Neural cell (in vitro differentiated cells): ENCODE data around the gene RIMKLB. TPM values are rescaled to one million over a fixed set of nuclear protein-coding genes. Genes with fewer than 3 reads are reported as not detected.

Source experiments
- H2AFZ ChIP-seq: fragments of 200-600, 300-800 bp; sonication (generic), shearing (Covaris generic); 2 replicates; pipeline ENCODE4 v1.6.0; 2014; ENCODE audit warnings: low read depth, mild to moderate bottlenecking, antibody characterized with exemption, low read length, moderate library complexity
- H3F3A ChIP-seq: fragments of 200-600 bp; shearing (Covaris generic); 2 replicates; pipeline ENCODE4 v1.6.1; 2016; ENCODE audit warnings: mild to moderate bottlenecking, moderate library complexity, mixed read lengths, antibody characterized with exemption, low read length; ENCODE audit not compliant: insufficient read depth, poor library complexity, severe bottlenecking
- H3K27ac ChIP-seq: fragments of 200-600, 300-800 bp; sonication (generic), shearing (Covaris generic); 2 replicates; pipeline ENCODE4 v1.5.1; 2014; ENCODE audit warnings: mild to moderate bottlenecking, low read length, moderate library complexity
- H3K27me3 ChIP-seq: fragments of 300-800, 200-600 bp; sonication (generic), shearing (Covaris generic); 2 replicates; pipeline ENCODE4 v1.6.0; 2014; ENCODE audit warnings: mild to moderate bottlenecking, low read depth, low read length, moderate library complexity; ENCODE audit not compliant: insufficient read depth
- H3K36me3 ChIP-seq: fragments of 300-800, 200-600 bp; sonication (generic), shearing (Covaris generic); 2 replicates; pipeline ENCODE4 v1.5.1; 2014; ENCODE audit warnings: mild to moderate bottlenecking, antibody characterized with exemption, low read length, moderate library complexity; ENCODE audit not compliant: insufficient read depth
- H3K4me2 ChIP-seq: fragments of 300-800, 200-600 bp; sonication (generic), shearing (Covaris generic); 2 replicates; pipeline ENCODE4 v1.6.0; 2014; ENCODE audit warnings: mild to moderate bottlenecking, low read length
- H3K4me3 ChIP-seq: fragments of 300-800, 200-600 bp; sonication (generic), shearing (Covaris generic); 2 replicates; pipeline ENCODE4 v1.5.1; 2014; ENCODE audit warnings: mild to moderate bottlenecking, low read length, moderate library complexity
- H3K79me2 ChIP-seq: fragments of 200-600 bp; shearing (Covaris generic); replicated peaks from 2 replicates; pipeline ENCODE4 v1.6.0; 2014; ENCODE audit warnings: mild to moderate bottlenecking, low read length, moderate library complexity; ENCODE audit not compliant: insufficient read depth
- H3K9ac ChIP-seq: fragments of 300-800, 200-600 bp; sonication (generic), shearing (Covaris generic); 2 replicates; pipeline ENCODE4 v1.6.1; 2016; ENCODE audit warnings: mild to moderate bottlenecking, low read length, mixed read lengths
- H3K9me2 ChIP-seq: fragments of 200-600 bp; shearing (Covaris generic); 2 replicates; pipeline ENCODE4 v1.6.1; 2016; ENCODE audit warnings: mild to moderate bottlenecking, low read length, mixed read lengths; ENCODE audit not compliant: insufficient read depth
- H3K9me3 ChIP-seq: fragments of 200-600, 300-800 bp; sonication (generic), shearing (Covaris generic); 2 replicates; pipeline ENCODE4 v1.6.1; 2016; ENCODE audit warnings: mild to moderate bottlenecking, mixed run types, low read length, moderate library complexity, mixed read lengths
- H4K20me1 ChIP-seq: fragments of 200-600 bp; shearing (Covaris generic); 2 replicates; pipeline ENCODE4 v1.6.1; 2016; ENCODE audit warnings: mild to moderate bottlenecking, mixed run types; ENCODE audit not compliant: insufficient read depth
- EP300 ChIP-seq: fragments of 450-650 bp; conservative IDR thresholded peaks from 2 replicates; pipeline ENCODE4 v1.6.1; 2014; ENCODE audit warnings: antibody characterized with exemption, mild to moderate bottlenecking, moderate library complexity; ENCODE audit not compliant: poor library complexity, severe bottlenecking
- POLR2AphosphoS5 ChIP-seq: IDR thresholded peaks from 2 replicates; pipeline ENCODE4 v1.6.1; 2012
- REST ChIP-seq: IDR thresholded peaks from 2 replicates; pipeline ENCODE4 v1.6.1; 2012; ENCODE audit warnings: borderline replicate concordance
- SMC3 ChIP-seq: fragments of 450-650 bp; conservative IDR thresholded peaks from 2 replicates; pipeline ENCODE4 v1.6.1; 2014; ENCODE audit warnings: antibody characterized with exemption, mild to moderate bottlenecking, moderate library complexity; ENCODE audit not compliant: poor library complexity
- TAF1 ChIP-seq: IDR thresholded peaks from 2 replicates; pipeline ENCODE4 v1.6.1; 2012; ENCODE audit warnings: low read depth
- polyA plus RNA-seq: library from polyadenylated mRNA; depleted of rRNA; stranded (reverse); fragments of >200 nt; gene quantifications from 2 replicates; pipeline ENCODE4 v1.2.3, GENCODE V29; 2014
- TF ChIP-seq, protein P1 (sequence below): fragments of 450-650 bp; IDR thresholded peaks from 2 replicates; pipeline ENCODE4 v1.5.1; 2014; ENCODE audit warnings: antibody characterized with exemption, mild to moderate bottlenecking, moderate library complexity; ENCODE audit not compliant: poor library complexity, severe bottlenecking

RIMKLB gene
- polyA plus RNA-seq, 1 donor from 2014 or later, result 393 TPM

GRCh38 chr12:8696442-8697090, 1.2 kb upstream of the RIMKLB start:
- H3K9me2 ChIP-seq, result no peaks in the 10 kb centered on the region
- peak overlapping the region; percentile 96 for H3K4me3 ChIP-seq
- H3K4me2 ChIP-seq, result peak overlapping the region; percentile 72
- no peaks in the 10 kb centered on the region for H3K9me3 ChIP-seq
- H3K27me3 ChIP-seq, result no peaks in the 10 kb centered on the region
- peak overlapping the region; percentile 99 for H3K9ac ChIP-seq
- peaks cover 12% of the 10 kb centered on the region for H3F3A ChIP-seq
- H3K79me2 ChIP-seq, result peaks cover 41% of the 10 kb centered on the region
- H2AFZ ChIP-seq, result peak overlapping the region; percentile 97
- peak overlapping the region; percentile 100 for H3K27ac ChIP-seq
- TF ChIP-seq REST (no peak), EP300 (no peak), POLR2AphosphoS5 (no peak)
- TF ChIP-seq, protein P1, sequence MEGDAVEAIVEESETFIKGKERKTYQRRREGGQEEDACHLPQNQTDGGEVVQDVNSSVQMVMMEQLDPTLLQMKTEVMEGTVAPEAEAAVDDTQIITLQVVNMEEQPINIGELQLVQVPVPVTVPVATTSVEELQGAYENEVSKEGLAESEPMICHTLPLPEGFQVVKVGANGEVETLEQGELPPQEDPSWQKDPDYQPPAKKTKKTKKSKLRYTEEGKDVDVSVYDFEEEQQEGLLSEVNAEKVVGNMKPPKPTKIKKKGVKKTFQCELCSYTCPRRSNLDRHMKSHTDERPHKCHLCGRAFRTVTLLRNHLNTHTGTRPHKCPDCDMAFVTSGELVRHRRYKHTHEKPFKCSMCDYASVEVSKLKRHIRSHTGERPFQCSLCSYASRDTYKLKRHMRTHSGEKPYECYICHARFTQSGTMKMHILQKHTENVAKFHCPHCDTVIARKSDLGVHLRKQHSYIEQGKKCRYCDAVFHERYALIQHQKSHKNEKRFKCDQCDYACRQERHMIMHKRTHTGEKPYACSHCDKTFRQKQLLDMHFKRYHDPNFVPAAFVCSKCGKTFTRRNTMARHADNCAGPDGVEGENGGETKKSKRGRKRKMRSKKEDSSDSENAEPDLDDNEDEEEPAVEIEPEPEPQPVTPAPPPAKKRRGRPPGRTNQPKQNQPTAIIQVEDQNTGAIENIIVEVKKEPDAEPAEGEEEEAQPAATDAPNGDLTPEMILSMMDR, result no peak
- peaks cover 7% of the 10 kb centered on the region for H4K20me1 ChIP-seq
- H3K36me3 ChIP-seq, result no peaks in the 10 kb centered on the region

GRCh38 chr12:8697120-8697475, 693 bp upstream of the RIMKLB start:
- Histone ChIP-seq H3K27me3 (no peaks in the 10 kb centered on the region), H3K9me2 (no peaks in the 10 kb centered on the region), H3K4me3 (peak overlapping the region; percentile 96), H3K9ac (peak overlapping the region; percentile 99), H3F3A (peaks cover 7% of the 10 kb centered on the region), H3K4me2 (peak overlapping the region; percentile 72), H3K79me2 (peaks cover 47% of the 10 kb centered on the region), H2AFZ (peak overlapping the region; percentile 97), H4K20me1 (peaks cover 7% of the 10 kb centered on the region), H3K36me3 (no peaks in the 10 kb centered on the region), H3K27ac (peak overlapping the region; percentile 100), H3K9me3 (no peaks in the 10 kb centered on the region)
- TF ChIP-seq REST, result peak; percentile 81
- no peak for TF ChIP-seq SMC3
- TF ChIP-seq TAF1, result peak; percentile 31
